Measurements from ENCODE around the gene IREB2.
A peak's percentile ranks its signal among the peaks of the same experiment; 100 is the strongest.
"Not testable (repeated sequence)": the region's sequence is repeated elsewhere in the genome, so short reads cannot be mapped to it uniquely, and the experiment has no call there.

IREB2 gene

GRCh38 chr15:78394981-78395616, 42.9 kb upstream of the IREB2 start:
- H3K9me3 ChIP-seq (ENCODE audit: control insufficient read depth, low read length) = no peaks in the 10 kb centered on the region
- no peaks in the 10 kb centered on the region for H3K36me3 ChIP-seq (ENCODE audit: control insufficient read depth, insufficient read depth, low read length, severe bottlenecking)
- H3K4me3 ChIP-seq (ENCODE audit: low read length) = no peak overlapping the region
- H3K4me1 ChIP-seq (ENCODE audit: control insufficient read depth, insufficient read depth, low read length) = peaks cover 36% of the 10 kb centered on the region
- DNase-seq (ENCODE audit: low read depth) = no peak
- no peak overlapping the region for H3K9ac ChIP-seq (ENCODE audit: low read length)
- peaks cover 4% of the 10 kb centered on the region for H3K27me3 ChIP-seq (replicated peaks; ENCODE audit: control insufficient read depth, insufficient read depth, low read length)

GRCh38 chr15:78396186-78396814, 41.7 kb upstream of the IREB2 start:
- H3K36me3 ChIP-seq (ENCODE audit: control insufficient read depth, insufficient read depth, low read length, severe bottlenecking) = no peaks in the 10 kb centered on the region
- H3K9ac ChIP-seq (ENCODE audit: low read length) = peak overlapping the region; percentile 18
- peaks cover 25% of the 10 kb centered on the region for H3K4me1 ChIP-seq (ENCODE audit: control insufficient read depth, insufficient read depth, low read length)
- no peaks in the 10 kb centered on the region for H3K9me3 ChIP-seq (ENCODE audit: control insufficient read depth, low read length)
- DNase-seq (ENCODE audit: low read depth) = no peak
- peaks cover 4% of the 10 kb centered on the region for H3K27me3 ChIP-seq (replicated peaks; ENCODE audit: control insufficient read depth, insufficient read depth, low read length)
- no peak overlapping the region for H3K4me3 ChIP-seq (ENCODE audit: low read length)

GRCh38 chr15:78396976-78397375, 41.0 kb upstream of the IREB2 start:
- Histone ChIP-seq H3K9me3 (ENCODE audit: control insufficient read depth, low read length) (no peaks in the 10 kb centered on the region), H3K36me3 (ENCODE audit: control insufficient read depth, insufficient read depth, low read length, severe bottlenecking) (no peaks in the 10 kb centered on the region), H3K4me3 (ENCODE audit: low read length) (no peak overlapping the region), H3K27me3 (replicated peaks; ENCODE audit: control insufficient read depth, insufficient read depth, low read length) (peaks cover 4% of the 10 kb centered on the region), H3K4me1 (ENCODE audit: control insufficient read depth, insufficient read depth, low read length) (peaks cover 30% of the 10 kb centered on the region), H3K9ac (ENCODE audit: low read length) (no peak overlapping the region)
- DNase-seq (ENCODE audit: low read depth) = peak; percentile 93

- Histone ChIP-seq H3K36me3 (ENCODE audit: control insufficient read depth, insufficient read depth, low read length, severe bottlenecking) (no peaks in the 10 kb centered on the region), H3K9me3 (ENCODE audit: control insufficient read depth, low read length) (no peaks in the 10 kb centered on the region), H3K27me3 (replicated peaks; ENCODE audit: control insufficient read depth, insufficient read depth, low read length) (peaks cover 4% of the 10 kb centered on the region), H3K4me3 (ENCODE audit: low read length) (no peak overlapping the region), H3K9ac (ENCODE audit: low read length) (no peak overlapping the region), H3K4me1 (ENCODE audit: control insufficient read depth, insufficient read depth, low read length) (peaks cover 34% of the 10 kb centered on the region)
- DNase-seq (ENCODE audit: low read depth) = no peak
Observed at GRCh38 chr15:78397382-78397781, 40.6 kb upstream of the IREB2 start.

- no peaks in the 10 kb centered on the region for H3K36me3 ChIP-seq (ENCODE audit: control insufficient read depth, insufficient read depth, low read length, severe bottlenecking)
- H3K4me1 ChIP-seq (ENCODE audit: control insufficient read depth, insufficient read depth, low read length) = peaks cover 36% of the 10 kb centered on the region
- no peak overlapping the region for H3K9ac ChIP-seq (ENCODE audit: low read length)
- peaks cover 4% of the 10 kb centered on the region for H3K27me3 ChIP-seq (replicated peaks; ENCODE audit: control insufficient read depth, insufficient read depth, low read length)
- DNase-seq (ENCODE audit: low read depth) = no peak
- H3K9me3 ChIP-seq (ENCODE audit: control insufficient read depth, low read length) = no peaks in the 10 kb centered on the region
- no peak overlapping the region for H3K4me3 ChIP-seq (ENCODE audit: low read length)
Observed at GRCh38 chr15:78398076-78398825, 39.8 kb upstream of the IREB2 start.

GRCh38 chr15:78399091-78399490, 38.9 kb upstream of the IREB2 start:
- peak; percentile 80 for DNase-seq (ENCODE audit: low read depth)
- no peak overlapping the region for H3K4me3 ChIP-seq (ENCODE audit: low read length)
- no peaks in the 10 kb centered on the region for H3K9me3 ChIP-seq (ENCODE audit: control insufficient read depth, low read length)
- H3K9ac ChIP-seq (ENCODE audit: low read length) = peak overlapping the region; percentile 25
- H3K27me3 ChIP-seq (replicated peaks; ENCODE audit: control insufficient read depth, insufficient read depth, low read length) = peaks cover 4% of the 10 kb centered on the region
- H3K4me1 ChIP-seq (ENCODE audit: control insufficient read depth, insufficient read depth, low read length) = peaks cover 44% of the 10 kb centered on the region
- H3K36me3 ChIP-seq (ENCODE audit: control insufficient read depth, insufficient read depth, low read length, severe bottlenecking) = no peaks in the 10 kb centered on the region

GRCh38 chr15:78402061-78402610, 35.9 kb upstream of the IREB2 start:
- no peak overlapping the region for H3K4me3 ChIP-seq (ENCODE audit: low read length)
- no peaks in the 10 kb centered on the region for H3K9me3 ChIP-seq (ENCODE audit: control insufficient read depth, low read length)
- no peaks in the 10 kb centered on the region for H3K27me3 ChIP-seq (replicated peaks; ENCODE audit: control insufficient read depth, insufficient read depth, low read length)
- H3K36me3 ChIP-seq (ENCODE audit: control insufficient read depth, insufficient read depth, low read length, severe bottlenecking) = no peaks in the 10 kb centered on the region
- H3K9ac ChIP-seq (ENCODE audit: low read length) = no peak overlapping the region
- H3K4me1 ChIP-seq (ENCODE audit: control insufficient read depth, insufficient read depth, low read length) = peaks cover 38% of the 10 kb centered on the region
- no peak for DNase-seq (ENCODE audit: low read depth)

GRCh38 chr15:78404125-78404524, 33.9 kb upstream of the IREB2 start:
- Histone ChIP-seq H3K9ac (ENCODE audit: low read length) (no peak overlapping the region), H3K36me3 (ENCODE audit: control insufficient read depth, insufficient read depth, low read length, severe bottlenecking) (no peaks in the 10 kb centered on the region), H3K27me3 (replicated peaks; ENCODE audit: control insufficient read depth, insufficient read depth, low read length) (peaks cover 5% of the 10 kb centered on the region), H3K4me1 (ENCODE audit: control insufficient read depth, insufficient read depth, low read length) (peaks cover 26% of the 10 kb centered on the region), H3K9me3 (ENCODE audit: control insufficient read depth, low read length) (no peaks in the 10 kb centered on the region), H3K4me3 (ENCODE audit: low read length) (no peak overlapping the region)
- DNase-seq (ENCODE audit: low read depth) = no peak

GRCh38 chr15:78404796-78405195, 33.2 kb upstream of the IREB2 start:
- not testable (repeated sequence) for H3K36me3 ChIP-seq (ENCODE audit: control insufficient read depth, insufficient read depth, low read length, severe bottlenecking); H3K9me3 ChIP-seq (ENCODE audit: control insufficient read depth, low read length); H3K9ac ChIP-seq (ENCODE audit: low read length); H3K27me3 ChIP-seq (replicated peaks; ENCODE audit: control insufficient read depth, insufficient read depth, low read length); DNase-seq (ENCODE audit: low read depth); H3K4me3 ChIP-seq (ENCODE audit: low read length)
- H3K4me1 ChIP-seq (ENCODE audit: control insufficient read depth, insufficient read depth, low read length) = peaks cover 20% of the 10 kb centered on the region

GRCh38 chr15:78405336-78405924, 32.6 kb upstream of the IREB2 start:
- peaks cover 19% of the 10 kb centered on the region for H3K4me1 ChIP-seq (ENCODE audit: control insufficient read depth, insufficient read depth, low read length)
- no peaks in the 10 kb centered on the region for H3K36me3 ChIP-seq (ENCODE audit: control insufficient read depth, insufficient read depth, low read length, severe bottlenecking)
- H3K9ac ChIP-seq (ENCODE audit: low read length) = no peak overlapping the region
- DNase-seq (ENCODE audit: low read depth) = no peak
- no peak overlapping the region for H3K4me3 ChIP-seq (ENCODE audit: low read length)
- H3K27me3 ChIP-seq (replicated peaks; ENCODE audit: control insufficient read depth, insufficient read depth, low read length) = peaks cover 5% of the 10 kb centered on the region
- no peaks in the 10 kb centered on the region for H3K9me3 ChIP-seq (ENCODE audit: control insufficient read depth, low read length)

- H3K36me3 ChIP-seq (ENCODE audit: control insufficient read depth, insufficient read depth, low read length, severe bottlenecking) = no peaks in the 10 kb centered on the region
- H3K4me3 ChIP-seq (ENCODE audit: low read length) = no peak overlapping the region
- no peak for DNase-seq (ENCODE audit: low read depth)
- H3K9me3 ChIP-seq (ENCODE audit: control insufficient read depth, low read length) = no peaks in the 10 kb centered on the region
- peaks cover 19% of the 10 kb centered on the region for H3K4me1 ChIP-seq (ENCODE audit: control insufficient read depth, insufficient read depth, low read length)
- H3K27me3 ChIP-seq (replicated peaks; ENCODE audit: control insufficient read depth, insufficient read depth, low read length) = peaks cover 7% of the 10 kb centered on the region
- no peak overlapping the region for H3K9ac ChIP-seq (ENCODE audit: low read length)
Observed at GRCh38 chr15:78406016-78406585, 31.9 kb upstream of the IREB2 start.

Measured in adipocyte (in vitro differentiated cells).